Endothelial cell of umbilical vein (primary cell): ENCODE data around the gene MTA2. TPM values are rescaled to one million over a fixed set of nuclear protein-coding genes. Genes with fewer than 3 reads are reported as not detected.

Source experiments
- BruUV-seq: library from RNA; stranded (reverse); fragments of 400-500 nt; replicated peaks from 2 replicates; lab custom pipeline; 2021; lab: Mats Ljungman, UMichigan
- CTCF ChIA-PET: fragments of 300-600, 350-600 bp; sonication (Branson Sonifier 250); formaldehyde crosslinking; loops from one replicate; lab custom pipeline; 2021; ENCODE audit warnings: antibody characterized with exemption, inconsistent platforms; lab: Charles Lee
- POLR2A ChIA-PET: fragments of 300-600, 350-600 bp; sonication (Branson Sonifier 250); formaldehyde crosslinking; loops from one replicate; lab custom pipeline; 2021; ENCODE audit warnings: antibody characterized with exemption, inconsistent platforms; lab: Charles Lee
- DNase-seq: peaks from one replicate; pipeline ENCODE4 v3.0.0-alpha.2; 2011; ENCODE audit warnings: low read depth, low spot score
- FAIRE-seq: peaks from 2 replicates; lab custom pipeline; 2011; peaks lifted over from hg19 to GRCh38; lab: Jason Lieb, UNC
- H2AFZ ChIP-seq: 2 replicates; pipeline ENCODE4 v1.6.0; 2012; ENCODE audit warnings: low read depth, low read length, control low read depth, inconsistent platforms
- H3K27ac ChIP-seq: 2 replicates; pipeline ENCODE4 v1.5.1; 2011; ENCODE audit warnings: low read depth, mild to moderate bottlenecking, control low read depth, low read length, moderate library complexity; ENCODE audit not compliant: insufficient read depth
- H3K27me3 ChIP-seq, 2 experiments: 2 replicates each; pipeline versions ENCODE4 v1.6.0 to v1.6.1; 2011; ENCODE audit warnings: low read length in 2 of 2, mixed read lengths in 1 of 2; ENCODE audit not compliant: control insufficient read depth in 2 of 2, insufficient read depth in 2 of 2
- H3K36me3 ChIP-seq, 2 experiments: 2 replicates in 1 of 2; 3 replicates in 1 of 2; pipeline ENCODE4 v1.5.1; 2011; ENCODE audit warnings: low read length in 2 of 2, mild to moderate bottlenecking in 1 of 2, moderate library complexity in 1 of 2; ENCODE audit not compliant: control insufficient read depth in 2 of 2, insufficient read depth in 2 of 2; ENCODE audit errors: extremely low read depth in 1 of 2
- H3K4me1 ChIP-seq: 3 replicates; pipeline ENCODE4 v1.5.1; 2011; ENCODE audit warnings: mild to moderate bottlenecking, low read length; ENCODE audit not compliant: control insufficient read depth, insufficient read depth; ENCODE audit errors: extremely low read depth
- H3K4me2 ChIP-seq: 2 replicates; pipeline ENCODE4 v1.6.1; 2011; ENCODE audit warnings: low read length, control low read depth, mixed read lengths; ENCODE audit not compliant: insufficient read depth
- H3K4me3 ChIP-seq, 3 experiments: fragments of 200-600 bp in 1 of 3; sonication (generic), shearing (Covaris generic) in 1 of 3; replicated peaks in 1 of 3; 2 replicates each; pipeline ENCODE4 v1.5.1; 2011 to 2016; ENCODE audit warnings: control low read depth in 3 of 3, low read length in 3 of 3, mild to moderate bottlenecking in 2 of 3, inconsistent platforms in 1 of 3, low read depth in 1 of 3, moderate library complexity in 1 of 3; ENCODE audit not compliant: insufficient read depth in 1 of 3
- H3K79me2 ChIP-seq: 2 replicates; pipeline ENCODE4 v1.6.0; 2012; ENCODE audit warnings: low read length, inconsistent platforms; ENCODE audit not compliant: control insufficient read depth, insufficient read depth
- H3K9ac ChIP-seq: replicated peaks from 2 replicates; pipeline ENCODE3; 2011; ENCODE audit warnings: low read length, control low read depth; ENCODE audit not compliant: insufficient read depth; ENCODE audit errors: extremely low read depth
- H3K9me1 ChIP-seq: replicated peaks from 3 replicates; pipeline ENCODE4 v1.6.0; 2011; ENCODE audit warnings: mild to moderate bottlenecking, low read length; ENCODE audit not compliant: control insufficient read depth, insufficient read depth; ENCODE audit errors: extremely low read depth
- H3K9me3 ChIP-seq: replicated peaks from 2 replicates; pipeline ENCODE4 v1.5.1; 2012; ENCODE audit warnings: low read length, inconsistent platforms; ENCODE audit not compliant: control insufficient read depth, insufficient read depth
- H4K20me1 ChIP-seq: replicated peaks from 2 replicates; pipeline ENCODE3; 2011; ENCODE audit warnings: mild to moderate bottlenecking, low read length; ENCODE audit not compliant: control insufficient read depth, insufficient read depth; ENCODE audit errors: extremely low read depth
- EZH2 ChIP-seq: IDR thresholded peaks from 2 replicates; pipeline ENCODE4 v1.6.1; 2012; ENCODE audit warnings: borderline replicate concordance, low read depth, mild to moderate bottlenecking, moderate library complexity, low read length, inconsistent platforms; ENCODE audit not compliant: severe bottlenecking
- FOS ChIP-seq: IDR thresholded peaks from 2 replicates; pipeline ENCODE4 v1.6.1; 2011; ENCODE audit warnings: mild to moderate bottlenecking, low read length, moderate library complexity, borderline replicate concordance; ENCODE audit not compliant: insufficient read depth
- GATA2 ChIP-seq: IDR thresholded peaks from 2 replicates; pipeline ENCODE4 v1.7.0; 2011; ENCODE audit warnings: low read depth, mild to moderate bottlenecking, moderate library complexity, mixed read lengths, low read length; ENCODE audit not compliant: insufficient read length, insufficient read depth
- JUN ChIP-seq: IDR thresholded peaks from 2 replicates; pipeline ENCODE4 v1.6.1; 2011; ENCODE audit warnings: borderline replicate concordance, low read depth; ENCODE audit not compliant: insufficient read length, insufficient read depth
- MYC ChIP-seq: IDR thresholded peaks from one replicate; pipeline ENCODE4 v1.6.1; 2011; ENCODE audit warnings: mild to moderate bottlenecking, low read depth, low read length
- POLR2A ChIP-seq: IDR thresholded peaks from 2 replicates; pipeline ENCODE4 v1.6.1; 2012; ENCODE audit warnings: low read depth, mild to moderate bottlenecking, control low read depth, low read length
- POLR2AphosphoS5 ChIP-seq: IDR thresholded peaks from 2 replicates; pipeline ENCODE4 v1.6.1; 2012; ENCODE audit warnings: low read depth, mild to moderate bottlenecking, control low read depth, low read length, moderate library complexity; ENCODE audit not compliant: insufficient read depth
- dilution Hi-C: fragments of 300-500 bp; cut with MboI; formaldehyde crosslinking; loops from one replicate; pipeline ENCODE4 v1.15.0; 2019; ENCODE audit warnings: low sequenced_read_pairs; ENCODE audit not compliant: extremely low pct_ligation_motif_present
- intact Hi-C: fragments of 100-400 bp; cut with micrococcal nuclease; formaldehyde crosslinking; loops from one replicate; pipeline ENCODE4 v1.10.0; 2022
- polyA plus RNA-seq, 4 experiments: library from polyadenylated mRNA; depleted of rRNA in 3 of 4; stranded (reverse) in 3 of 4; unstranded in 1 of 4; fragments of >200 nt; gene quantifications; 2 replicates each; pipeline versions ENCODE4 v1.2.1 to v1.2.3, GENCODE V29; 2011 to 2012; ENCODE audit warnings: missing spikeins in 1 of 4
- total RNA-seq: library from RNA; stranded (reverse); gene quantifications from 2 replicates; pipeline ENCODE4 v1.2.3, GENCODE V29; 2021
- TF ChIP-seq, protein P1 (sequence below), 2 donors: IDR thresholded peaks; 1 replicate in 1 of 2; 2 replicates in 1 of 2; pipeline ENCODE4 v1.5.1; 2011; ENCODE audit warnings: low read length in 2 of 2, mild to moderate bottlenecking in 2 of 2, moderate library complexity in 2 of 2, control low read depth in 1 of 2, inconsistent platforms in 1 of 2, low read depth in 1 of 2; ENCODE audit not compliant: insufficient read depth in 1 of 2; ENCODE audit errors: extremely low read depth in 1 of 2
- TF ChIP-seq, protein P2 (sequence below): IDR thresholded peaks from 2 replicates; pipeline ENCODE4 v1.6.1; 2011; ENCODE audit not compliant: insufficient read depth, insufficient read length

MTA2 gene
- total and polyA plus RNA-seq, 2 donors (not counting 3 experiments of a cell fraction or from before 2014, with no cell fraction given): 40.4 to 166 TPM

DNA sequence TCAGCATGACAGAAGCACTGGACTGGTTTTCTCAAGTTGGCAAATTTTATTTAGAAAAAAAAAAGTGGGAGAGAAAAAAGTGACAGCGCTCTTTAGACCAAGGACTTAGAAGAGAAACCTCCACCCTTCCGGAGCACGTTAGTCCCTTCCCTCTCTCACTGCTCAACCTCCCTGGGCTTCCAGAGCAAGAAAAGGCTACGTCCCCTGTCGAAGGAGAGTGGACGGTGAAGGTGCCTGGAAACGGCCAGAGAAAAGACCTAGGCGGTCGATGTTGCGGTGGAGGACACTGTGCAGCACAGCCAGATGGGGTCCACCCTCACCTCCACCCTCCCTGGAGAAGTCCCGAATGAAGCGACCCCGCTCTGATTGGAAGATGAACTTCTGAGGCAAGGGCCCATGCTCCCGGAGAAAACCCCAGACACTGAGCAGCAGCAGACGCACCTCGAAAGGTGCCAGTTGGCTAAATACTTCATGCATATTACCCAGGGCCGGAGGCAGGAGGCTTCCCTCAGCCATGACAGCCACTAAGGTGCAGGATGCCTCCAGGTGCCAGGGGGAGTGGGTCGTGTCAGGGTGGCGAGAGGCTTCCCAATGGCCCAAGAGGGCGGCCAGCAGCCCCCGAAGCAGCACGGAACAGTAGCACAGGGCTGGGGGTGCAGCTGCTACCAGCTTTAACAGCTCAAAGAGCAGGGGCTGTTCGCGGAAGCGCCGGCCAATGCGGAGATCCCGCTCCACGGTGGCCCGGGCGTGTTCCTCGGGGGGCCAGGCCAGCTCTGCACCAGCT lies 45.4 kb upstream of the MTA2 start:
- Histone ChIP-seq H3K4me3 (no peak overlapping the region), H3K9ac (no peak overlapping the region), H3K27ac (no peak overlapping the region), H2AFZ (no peak overlapping the region), H3K27me3 (no peaks in the 10 kb centered on the region), H3K9me1 (no peaks in the 10 kb centered on the region), H3K36me3 (peaks cover 15 to 25% of the 10 kb centered on the region in 2 experiments), H3K79me2 (peaks cover 44% of the 10 kb centered on the region), H4K20me1 (no peaks in the 10 kb centered on the region), H3K4me2 (no peak overlapping the region), H3K9me3 (no peaks in the 10 kb centered on the region), H3K4me1 (peaks cover 13% of the 10 kb centered on the region)
- POLR2A ChIA-PET: interaction anchor here (0.6 to 2.7 kb wide), 8 partner anchors 18 to 194 kb away, joined by 3 to 41 read pairs (median 4); partner anchors contain the start of genes C11orf98, CSKMT, TUT1 and UQCC3
- intact Hi-C loops (loop anchor here (1.0 kb wide), 4 partner anchors 25 to 80 kb away; partner anchors contain the start of genes EEF1G and HNRNPUL2), dilution Hi-C loops (no loop called here)
- no TSS peak for BruUV-seq
- no peak for FAIRE-seq
- DNase-seq: no peak
- CTCF ChIA-PET: interaction anchor here (0.8 to 1.5 kb wide), 2 partner anchors 36 to 43 kb away, joined by 3 read pairs; no protein-coding TSS in a partner anchor
- TF ChIP-seq GATA2 (no peak), EZH2 (no peak), POLR2AphosphoS5 (no peak), POLR2A (no peak), MYC (no peak), FOS (no peak), JUN (no peak)
- TF ChIP-seq, protein P1, sequence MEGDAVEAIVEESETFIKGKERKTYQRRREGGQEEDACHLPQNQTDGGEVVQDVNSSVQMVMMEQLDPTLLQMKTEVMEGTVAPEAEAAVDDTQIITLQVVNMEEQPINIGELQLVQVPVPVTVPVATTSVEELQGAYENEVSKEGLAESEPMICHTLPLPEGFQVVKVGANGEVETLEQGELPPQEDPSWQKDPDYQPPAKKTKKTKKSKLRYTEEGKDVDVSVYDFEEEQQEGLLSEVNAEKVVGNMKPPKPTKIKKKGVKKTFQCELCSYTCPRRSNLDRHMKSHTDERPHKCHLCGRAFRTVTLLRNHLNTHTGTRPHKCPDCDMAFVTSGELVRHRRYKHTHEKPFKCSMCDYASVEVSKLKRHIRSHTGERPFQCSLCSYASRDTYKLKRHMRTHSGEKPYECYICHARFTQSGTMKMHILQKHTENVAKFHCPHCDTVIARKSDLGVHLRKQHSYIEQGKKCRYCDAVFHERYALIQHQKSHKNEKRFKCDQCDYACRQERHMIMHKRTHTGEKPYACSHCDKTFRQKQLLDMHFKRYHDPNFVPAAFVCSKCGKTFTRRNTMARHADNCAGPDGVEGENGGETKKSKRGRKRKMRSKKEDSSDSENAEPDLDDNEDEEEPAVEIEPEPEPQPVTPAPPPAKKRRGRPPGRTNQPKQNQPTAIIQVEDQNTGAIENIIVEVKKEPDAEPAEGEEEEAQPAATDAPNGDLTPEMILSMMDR (IDR thresholded peaks at IDR 0.05; ENCODE audit: extremely low read depth in 1 of 2, insufficient read depth in 1 of 2, low read depth in 1 of 2, low read length in 2 of 2): no peak
- TF ChIP-seq, protein P2, sequence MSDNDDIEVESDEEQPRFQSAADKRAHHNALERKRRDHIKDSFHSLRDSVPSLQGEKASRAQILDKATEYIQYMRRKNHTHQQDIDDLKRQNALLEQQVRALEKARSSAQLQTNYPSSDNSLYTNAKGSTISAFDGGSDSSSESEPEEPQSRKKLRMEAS: no peak
